ENCODE results near the gene ZSWIM3.
"Not testable (repeated sequence)": the region's sequence is repeated elsewhere in the genome, so short reads cannot be mapped to it uniquely, and the experiment has no call there.

The ZSWIM3 gene

GRCh38 chr20:45874104-45874481 lies 16.7 kb downstream of the ZSWIM3 start:
- not testable (repeated sequence) for DNase-seq (ENCODE audit: low spot score in 2 of 2); H3K9me3 Mint-ChIP-seq; H3K27me3 Mint-ChIP-seq; H3K4me1 Mint-ChIP-seq; H3K4me3 Mint-ChIP-seq; H3K36me3 Mint-ChIP-seq (ENCODE audit: insufficient read depth); ATAC-seq (replicated peaks; ENCODE audit: extremely low read depth, poor library complexity, severe bottlenecking); H3K27ac Mint-ChIP-seq (ENCODE audit: low read depth)

GRCh38 chr20:45874576-45874975 lies 17.2 kb downstream of the ZSWIM3 start:
- ATAC-seq (replicated peaks; ENCODE audit: extremely low read depth, poor library complexity, severe bottlenecking) (no peak), DNase-seq (ENCODE audit: low spot score in 2 of 2) (no peak)
- H3K9me3 Mint-ChIP-seq, result no peaks in the 10 kb centered on the region
- H3K27me3 Mint-ChIP-seq, result no peaks in the 10 kb centered on the region
- H3K4me1 Mint-ChIP-seq, result no peaks in the 10 kb centered on the region
- H3K27ac Mint-ChIP-seq (ENCODE audit: low read depth), result no peak overlapping the region
- H3K4me3 Mint-ChIP-seq, result no peak overlapping the region
- peaks cover 2% of the 10 kb centered on the region for H3K36me3 Mint-ChIP-seq (ENCODE audit: insufficient read depth)

- Mint-ChIP-seq H3K4me1 (peaks cover 25% of the 10 kb centered on the region), H3K27me3 (no peaks in the 10 kb centered on the region), H3K36me3 (ENCODE audit: insufficient read depth) (peaks cover 12% of the 10 kb centered on the region), H3K27ac (ENCODE audit: low read depth) (no peak overlapping the region), H3K4me3 (no peak overlapping the region), H3K9me3 (no peaks in the 10 kb centered on the region)
- no peak for DNase-seq (ENCODE audit: low spot score in 2 of 2)
- no peak for ATAC-seq (replicated peaks; ENCODE audit: extremely low read depth, poor library complexity, severe bottlenecking)
Observed at GRCh38 chr20:45878076-45878761, 20.8 kb downstream of the ZSWIM3 start.

- H3K9me3 Mint-ChIP-seq, result no peaks in the 10 kb centered on the region
- ATAC-seq (replicated peaks; ENCODE audit: extremely low read depth, poor library complexity, severe bottlenecking) (peak; percentile 99), DNase-seq (ENCODE audit: low spot score in 2 of 2) (peak; percentile 99)
- peaks cover 26% of the 10 kb centered on the region for H3K4me1 Mint-ChIP-seq
- no peaks in the 10 kb centered on the region for H3K27me3 Mint-ChIP-seq
- H3K4me3 Mint-ChIP-seq, result peak within 1 kb of the TSS; percentile 76
- H3K27ac Mint-ChIP-seq (ENCODE audit: low read depth), result peak within 1 kb of the TSS; percentile 90
- H3K36me3 Mint-ChIP-seq (ENCODE audit: insufficient read depth), result peaks cover 13% of the 10 kb centered on the region
Observed at GRCh38 chr20:45880988-45881788, 23.8 kb downstream of the ZSWIM3 start, which contains the start of gene ZSWIM1. Gene ZSWIM1, plus strand, starts transcription at chr20:45881227. Its CDS starts 1,366 bp downstream, at chr20:45882593.

- Mint-ChIP-seq H3K4me3 (peak overlapping the region; percentile 57), H3K36me3 (ENCODE audit: insufficient read depth) (peaks cover 10% of the 10 kb centered on the region), H3K9me3 (no peaks in the 10 kb centered on the region), H3K4me1 (peaks cover 26% of the 10 kb centered on the region), H3K27me3 (no peaks in the 10 kb centered on the region), H3K27ac (ENCODE audit: low read depth) (peak overlapping the region; percentile 90)
- DNase-seq (ENCODE audit: low spot score in 2 of 2) (no peak), ATAC-seq (replicated peaks; ENCODE audit: extremely low read depth, poor library complexity, severe bottlenecking) (no peak)
Observed at GRCh38 chr20:45882469-45883099, 25.2 kb downstream of the ZSWIM3 start.

- Mint-ChIP-seq H3K27ac (ENCODE audit: low read depth) (peak overlapping the region; percentile 90), H3K4me1 (peaks cover 26% of the 10 kb centered on the region), H3K36me3 (ENCODE audit: insufficient read depth) (peaks cover 12% of the 10 kb centered on the region), H3K4me3 (no peak overlapping the region), H3K27me3 (no peaks in the 10 kb centered on the region), H3K9me3 (no peaks in the 10 kb centered on the region)
- DNase-seq (ENCODE audit: low spot score in 2 of 2), result no peak
- no peak for ATAC-seq (replicated peaks; ENCODE audit: extremely low read depth, poor library complexity, severe bottlenecking)
Observed at GRCh38 chr20:45883100-45883469, 25.7 kb downstream of the ZSWIM3 start.

- H3K27ac Mint-ChIP-seq (ENCODE audit: low read depth), result no peak overlapping the region
- H3K27me3 Mint-ChIP-seq, result no peaks in the 10 kb centered on the region
- peaks cover 13% of the 10 kb centered on the region for H3K36me3 Mint-ChIP-seq (ENCODE audit: insufficient read depth)
- DNase-seq (ENCODE audit: low spot score in 2 of 2) (no peak), ATAC-seq (replicated peaks; ENCODE audit: extremely low read depth, poor library complexity, severe bottlenecking) (no peak)
- no peak overlapping the region for H3K4me3 Mint-ChIP-seq
- H3K9me3 Mint-ChIP-seq, result no peaks in the 10 kb centered on the region
- peaks cover 15% of the 10 kb centered on the region for H3K4me1 Mint-ChIP-seq
Observed at GRCh38 chr20:45886590-45887345, 29.4 kb downstream of the ZSWIM3 start.

GRCh38 chr20:45887346-45887715 lies 29.9 kb downstream of the ZSWIM3 start, which contains the start of gene SPATA25:
Gene SPATA25, minus strand, starts transcription at chr20:45887622. Its CDS starts 32 bp downstream, at chr20:45887590.
- peaks cover 15% of the 10 kb centered on the region for H3K4me1 Mint-ChIP-seq
- no peak for DNase-seq (ENCODE audit: low spot score in 2 of 2)
- peak within 1 kb of the TSS; percentile 68 for H3K27ac Mint-ChIP-seq (ENCODE audit: low read depth)
- H3K9me3 Mint-ChIP-seq, result no peaks in the 10 kb centered on the region
- H3K4me3 Mint-ChIP-seq, result no peak within 1 kb of the TSS
- ATAC-seq (replicated peaks; ENCODE audit: extremely low read depth, poor library complexity, severe bottlenecking), result no peak
- H3K27me3 Mint-ChIP-seq, result no peaks in the 10 kb centered on the region
- H3K36me3 Mint-ChIP-seq (ENCODE audit: insufficient read depth), result peaks cover 13% of the 10 kb centered on the region

- H3K27ac Mint-ChIP-seq (ENCODE audit: low read depth), result peak overlapping the region; percentile 68
- no peak overlapping the region for H3K4me3 Mint-ChIP-seq
- DNase-seq (ENCODE audit: low spot score in 2 of 2), result no peak
- no peaks in the 10 kb centered on the region for H3K9me3 Mint-ChIP-seq
- H3K4me1 Mint-ChIP-seq, result peaks cover 15% of the 10 kb centered on the region
- no peaks in the 10 kb centered on the region for H3K27me3 Mint-ChIP-seq
- H3K36me3 Mint-ChIP-seq (ENCODE audit: insufficient read depth), result peaks cover 14% of the 10 kb centered on the region
- no peak for ATAC-seq (replicated peaks; ENCODE audit: extremely low read depth, poor library complexity, severe bottlenecking)
Observed at GRCh38 chr20:45888681-45889080, 31.3 kb downstream of the ZSWIM3 start.

- H3K27ac Mint-ChIP-seq (ENCODE audit: low read depth), result peak overlapping the region; percentile 91
- peak overlapping the region; percentile 92 for H3K4me3 Mint-ChIP-seq
- no peaks in the 10 kb centered on the region for H3K27me3 Mint-ChIP-seq
- DNase-seq (ENCODE audit: low spot score in 2 of 2), result no peak
- no peaks in the 10 kb centered on the region for H3K9me3 Mint-ChIP-seq
- peaks cover 17% of the 10 kb centered on the region for H3K36me3 Mint-ChIP-seq (ENCODE audit: insufficient read depth)
- peaks cover 19% of the 10 kb centered on the region for H3K4me1 Mint-ChIP-seq
- ATAC-seq (replicated peaks; ENCODE audit: extremely low read depth, poor library complexity, severe bottlenecking), result no peak
Observed at GRCh38 chr20:45890077-45890984, 32.9 kb downstream of the ZSWIM3 start.
